ENCODE results near the gene ACRV1. TPM values are rescaled to one million over a fixed set of nuclear protein-coding genes. Genes with fewer than 3 reads are reported as not detected.
"Not testable (repeated sequence)": the region's sequence is repeated elsewhere in the genome, so short reads cannot be mapped to it uniquely, and the experiment has no call there.

The ACRV1 gene, protein sequence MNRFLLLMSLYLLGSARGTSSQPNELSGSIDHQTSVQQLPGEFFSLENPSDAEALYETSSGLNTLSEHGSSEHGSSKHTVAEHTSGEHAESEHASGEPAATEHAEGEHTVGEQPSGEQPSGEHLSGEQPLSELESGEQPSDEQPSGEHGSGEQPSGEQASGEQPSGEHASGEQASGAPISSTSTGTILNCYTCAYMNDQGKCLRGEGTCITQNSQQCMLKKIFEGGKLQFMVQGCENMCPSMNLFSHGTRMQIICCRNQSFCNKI
- not detected for total RNA-seq

GRCh38 chr11:125680747-125681146 is at the start of gene ACRV1:
TSS of gene ACRV1 (minus strand) at chr11:125680847. CDS start at chr11:125680780, 67 bp downstream.
- Histone ChIP-seq H3K4me3 (ENCODE audit: low read length) (no peak within 1 kb of the TSS), H3K9me3 (ENCODE audit: low read depth, low read length) (no peaks in the 10 kb centered on the region), H3K4me1 (ENCODE audit: insufficient read depth, low read length) (no peaks in the 10 kb centered on the region), H3K27me3 (ENCODE audit: insufficient read depth, low read length) (no peaks in the 10 kb centered on the region)

DNA sequence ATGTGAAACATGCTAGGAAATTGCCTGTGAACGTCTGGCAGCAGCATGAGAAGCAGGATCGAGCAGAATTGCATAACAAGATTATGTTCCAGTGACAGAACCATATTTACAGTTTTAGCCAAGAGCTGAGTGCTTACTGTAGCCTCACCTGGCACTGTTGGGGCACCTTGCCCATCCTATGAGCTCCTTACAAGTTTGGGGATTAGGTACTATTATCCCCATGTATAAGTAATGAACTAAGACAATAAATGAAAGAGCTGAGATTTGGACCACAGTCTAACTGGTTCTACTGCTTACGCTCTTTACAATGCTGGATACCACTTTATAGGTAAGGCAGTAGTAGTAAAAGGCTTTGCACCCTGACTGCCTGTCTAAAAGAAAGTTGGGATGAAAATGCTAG is 48.3 kb upstream of the ACRV1 start:
- Histone ChIP-seq H3K4me3 (ENCODE audit: low read length) (no peak overlapping the region), H3K27me3 (ENCODE audit: insufficient read depth, low read length) (peaks cover 7% of the 10 kb centered on the region), H3K9me3 (ENCODE audit: low read depth, low read length) (no peaks in the 10 kb centered on the region), H3K4me1 (ENCODE audit: insufficient read depth, low read length) (no peaks in the 10 kb centered on the region)

DNA sequence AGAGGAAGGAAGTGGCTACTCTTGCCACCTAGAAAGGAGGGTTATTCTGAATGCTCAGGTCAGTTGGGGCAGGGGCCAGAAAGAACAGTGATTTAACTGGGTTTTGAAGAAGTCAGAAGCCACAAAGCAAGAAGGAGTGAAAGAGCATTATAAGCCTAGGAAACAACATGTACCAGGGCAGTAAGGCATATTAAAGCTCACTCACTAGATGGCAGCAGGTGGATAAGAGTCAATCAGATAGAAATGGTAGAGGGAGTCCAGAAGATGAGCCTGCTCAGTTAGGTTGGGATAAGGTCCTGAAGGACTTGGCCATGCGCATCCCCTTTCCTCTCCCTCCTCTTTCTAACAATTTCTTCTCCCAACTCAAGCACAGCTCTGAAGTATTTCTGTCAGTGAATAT is 43.5 kb upstream of the ACRV1 start:
- H3K4me1 ChIP-seq (ENCODE audit: insufficient read depth, low read length) = no peaks in the 10 kb centered on the region
- no peak overlapping the region for H3K4me3 ChIP-seq (ENCODE audit: low read length)
- peaks cover 7% of the 10 kb centered on the region for H3K27me3 ChIP-seq (ENCODE audit: insufficient read depth, low read length)
- H3K9me3 ChIP-seq (ENCODE audit: low read depth, low read length) = no peaks in the 10 kb centered on the region

GRCh38 chr11:125720781-125721180 is 40.1 kb upstream of the ACRV1 start:
- no peaks in the 10 kb centered on the region for H3K4me1 ChIP-seq (ENCODE audit: insufficient read depth, low read length)
- H3K27me3 ChIP-seq (ENCODE audit: insufficient read depth, low read length) = peaks cover 5% of the 10 kb centered on the region
- no peaks in the 10 kb centered on the region for H3K9me3 ChIP-seq (ENCODE audit: low read depth, low read length)
- no peak overlapping the region for H3K4me3 ChIP-seq (ENCODE audit: low read length)

DNA sequence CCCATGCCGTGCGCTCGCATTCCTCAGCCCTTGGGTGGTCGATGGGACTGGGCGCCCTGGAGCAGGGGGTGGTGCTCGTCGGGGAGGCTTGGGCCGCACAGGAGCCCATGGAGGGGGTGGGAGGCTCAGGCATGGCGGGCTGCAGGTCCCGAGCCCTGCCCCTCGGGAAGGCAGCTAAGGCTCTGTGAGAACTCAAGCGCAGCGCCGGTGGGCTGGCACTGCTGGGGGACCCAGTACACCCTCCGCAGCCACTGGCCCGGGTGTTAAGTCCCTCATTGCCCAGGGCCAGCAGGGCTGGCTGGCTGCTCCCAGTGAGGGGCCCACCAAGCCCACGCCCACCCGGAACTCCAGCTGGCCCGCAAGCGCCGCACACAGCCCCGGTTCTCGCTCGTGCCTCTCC is 24.0 kb upstream of the ACRV1 start:
- not testable (repeated sequence) for H3K4me1 ChIP-seq (ENCODE audit: insufficient read depth, low read length); H3K27me3 ChIP-seq (ENCODE audit: insufficient read depth, low read length); H3K9me3 ChIP-seq (ENCODE audit: low read depth, low read length); H3K4me3 ChIP-seq (ENCODE audit: low read length)

DNA sequence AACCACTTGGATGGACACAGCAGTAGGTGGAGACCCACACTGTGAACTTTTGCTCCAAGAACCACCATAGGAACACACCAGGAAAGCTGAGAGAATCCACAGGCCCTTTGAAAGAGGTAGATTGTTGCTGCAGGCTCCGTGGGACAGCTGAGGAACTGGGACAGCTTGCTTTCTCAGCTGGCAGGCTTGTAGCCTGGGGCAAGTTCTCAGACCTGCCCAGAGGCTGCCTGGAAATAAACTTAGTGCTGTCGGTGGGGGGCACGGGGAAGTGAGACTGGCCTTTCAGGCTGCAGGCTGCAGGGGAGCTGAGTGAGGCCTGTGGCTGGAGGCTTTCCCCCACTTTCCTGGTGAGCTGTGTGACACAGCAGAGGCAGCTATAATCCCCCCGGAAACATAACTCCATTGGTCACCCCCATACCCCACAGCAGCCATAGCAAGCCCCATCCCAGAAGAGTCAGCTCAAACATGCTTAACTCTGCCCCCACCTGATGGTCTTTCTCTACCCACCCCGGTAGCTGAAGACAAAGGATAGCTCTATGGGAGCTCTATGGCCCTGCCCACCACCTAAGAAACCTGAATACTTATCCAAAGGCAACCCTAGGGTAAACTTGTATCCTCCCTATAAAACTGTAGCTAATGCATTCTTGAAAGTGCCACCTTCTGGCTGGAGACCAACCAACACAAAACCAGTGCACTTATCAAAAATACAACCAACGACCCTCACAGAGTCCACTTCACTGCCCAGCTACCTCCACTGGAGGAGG is 21.4 kb upstream of the ACRV1 start:
- no peak overlapping the region for H3K4me3 ChIP-seq (ENCODE audit: low read length)
- no peaks in the 10 kb centered on the region for H3K27me3 ChIP-seq (ENCODE audit: insufficient read depth, low read length)
- H3K4me1 ChIP-seq (ENCODE audit: insufficient read depth, low read length) = no peaks in the 10 kb centered on the region
- no peaks in the 10 kb centered on the region for H3K9me3 ChIP-seq (ENCODE audit: low read depth, low read length)

- H3K4me1 ChIP-seq (ENCODE audit: insufficient read depth, low read length) = no peaks in the 10 kb centered on the region
These were observed 20.5 kb upstream of the ACRV1 start for GRCh38 chr11:125701018-125701610.

GRCh38 chr11:125694951-125695350 is 14.3 kb upstream of the ACRV1 start:
- Histone ChIP-seq H3K27me3 (ENCODE audit: insufficient read depth, low read length) (no peaks in the 10 kb centered on the region), H3K4me1 (ENCODE audit: insufficient read depth, low read length) (no peaks in the 10 kb centered on the region), H3K4me3 (ENCODE audit: low read length) (no peak overlapping the region), H3K9me3 (ENCODE audit: low read depth, low read length) (no peaks in the 10 kb centered on the region)

More at GRCh38 chr11:125701018-125701610, 20.5 kb upstream of the ACRV1 start:
- H3K9me3 ChIP-seq (ENCODE audit: low read depth, low read length) = no peaks in the 10 kb centered on the region
- H3K4me3 ChIP-seq (ENCODE audit: low read length) = no peak overlapping the region
- H3K27me3 ChIP-seq (ENCODE audit: insufficient read depth, low read length) = no peaks in the 10 kb centered on the region

- no peak overlapping the region for H3K4me3 ChIP-seq (ENCODE audit: low read length)
- H3K27me3 ChIP-seq (ENCODE audit: insufficient read depth, low read length) = no peaks in the 10 kb centered on the region
- H3K9me3 ChIP-seq (ENCODE audit: low read depth, low read length) = no peaks in the 10 kb centered on the region
- H3K4me1 ChIP-seq (ENCODE audit: insufficient read depth, low read length) = no peaks in the 10 kb centered on the region
These were observed 12.2 kb upstream of the ACRV1 start for GRCh38 chr11:125692887-125693286.

- Histone ChIP-seq H3K4me1 (ENCODE audit: insufficient read depth, low read length) (no peaks in the 10 kb centered on the region), H3K27me3 (ENCODE audit: insufficient read depth, low read length) (no peaks in the 10 kb centered on the region), H3K9me3 (ENCODE audit: low read depth, low read length) (no peaks in the 10 kb centered on the region), H3K4me3 (ENCODE audit: low read length) (no peak overlapping the region)
These were observed 9.4 kb upstream of the ACRV1 start for GRCh38 chr11:125690006-125690405.

DNA sequence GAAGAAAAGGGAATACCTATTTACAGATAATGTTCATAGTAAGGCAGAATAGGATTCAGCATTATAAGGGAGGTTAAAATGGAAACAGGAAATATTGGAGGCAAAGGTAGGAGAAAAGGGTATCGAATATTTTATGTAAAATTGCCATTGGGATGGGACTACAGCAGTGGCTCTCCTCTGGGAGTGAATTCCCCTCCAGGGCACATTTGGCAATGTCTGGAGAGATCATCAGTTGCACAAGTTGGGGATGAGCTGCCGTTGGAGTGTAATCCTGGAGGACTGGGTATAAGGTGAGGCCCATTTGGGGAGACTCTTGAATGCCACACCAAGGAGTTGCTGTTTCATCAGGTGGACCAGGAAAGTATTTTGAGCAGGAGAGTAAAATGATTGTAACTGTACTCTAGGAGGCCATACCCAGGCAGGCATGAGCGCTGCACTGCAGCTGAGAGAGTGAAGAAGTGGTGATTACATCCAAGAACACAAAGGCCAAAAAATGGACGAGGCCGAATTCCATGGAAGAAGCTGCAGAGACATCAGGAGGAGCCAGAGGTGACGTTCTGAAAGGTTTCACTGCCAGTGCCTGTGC is 8.7 kb upstream of the ACRV1 start:
- H3K4me1 ChIP-seq (ENCODE audit: insufficient read depth, low read length) = no peaks in the 10 kb centered on the region
- no peak overlapping the region for H3K4me3 ChIP-seq (ENCODE audit: low read length)
- no peaks in the 10 kb centered on the region for H3K9me3 ChIP-seq (ENCODE audit: low read depth, low read length)
- H3K27me3 ChIP-seq (ENCODE audit: insufficient read depth, low read length) = no peaks in the 10 kb centered on the region

DNA sequence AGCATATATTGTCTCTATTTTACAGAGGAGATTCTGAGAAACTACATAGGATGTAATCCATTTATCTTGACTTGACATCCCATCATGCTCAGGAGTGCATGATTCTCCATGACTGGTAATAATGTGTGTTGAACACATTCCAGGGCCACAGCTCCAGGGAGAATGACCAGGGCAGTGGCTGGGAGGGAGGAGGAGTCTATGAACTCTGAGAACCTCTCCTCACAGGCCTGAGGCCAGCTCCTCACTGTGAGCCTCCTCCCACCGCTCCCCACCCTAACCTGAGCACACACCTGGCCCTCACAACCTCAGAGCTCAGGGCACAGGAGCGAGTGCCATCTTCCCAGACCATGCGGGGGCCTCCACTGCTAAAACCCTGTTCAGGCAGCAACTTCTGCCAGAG is 8.0 kb upstream of the ACRV1 start:
- Histone ChIP-seq H3K27me3 (ENCODE audit: insufficient read depth, low read length) (no peaks in the 10 kb centered on the region), H3K9me3 (ENCODE audit: low read depth, low read length) (no peaks in the 10 kb centered on the region), H3K4me3 (ENCODE audit: low read length) (no peak overlapping the region), H3K4me1 (ENCODE audit: insufficient read depth, low read length) (no peaks in the 10 kb centered on the region)

DNA sequence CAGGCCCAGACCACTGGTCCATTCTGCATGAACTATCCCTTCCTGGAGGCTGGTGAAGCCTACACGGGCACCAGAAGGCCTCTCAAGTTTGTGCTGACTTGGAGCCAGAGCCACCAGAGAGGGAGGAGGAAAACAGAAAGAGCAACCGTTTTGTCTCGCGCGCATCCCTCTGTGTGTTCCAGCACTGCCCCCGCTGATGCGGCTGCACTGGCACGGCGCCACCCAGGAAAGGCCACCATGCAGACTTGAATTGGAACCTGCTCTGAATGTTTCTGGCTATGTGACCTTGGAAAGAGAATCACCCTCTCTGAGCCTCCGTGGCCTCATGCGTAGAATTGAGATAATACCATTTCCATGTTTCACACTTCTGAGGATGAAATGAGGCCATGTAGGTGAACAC is 7.4 kb upstream of the ACRV1 start:
- Histone ChIP-seq H3K9me3 (ENCODE audit: low read depth, low read length) (no peaks in the 10 kb centered on the region), H3K27me3 (ENCODE audit: insufficient read depth, low read length) (no peaks in the 10 kb centered on the region), H3K4me3 (ENCODE audit: low read length) (no peak overlapping the region), H3K4me1 (ENCODE audit: insufficient read depth, low read length) (no peaks in the 10 kb centered on the region)

GRCh38 chr11:125685228-125685627 is 4.6 kb upstream of the ACRV1 start:
- Histone ChIP-seq H3K9me3 (ENCODE audit: low read depth, low read length) (no peaks in the 10 kb centered on the region), H3K4me3 (ENCODE audit: low read length) (no peak overlapping the region), H3K4me1 (ENCODE audit: insufficient read depth, low read length) (no peaks in the 10 kb centered on the region), H3K27me3 (ENCODE audit: insufficient read depth, low read length) (no peaks in the 10 kb centered on the region)

DNA sequence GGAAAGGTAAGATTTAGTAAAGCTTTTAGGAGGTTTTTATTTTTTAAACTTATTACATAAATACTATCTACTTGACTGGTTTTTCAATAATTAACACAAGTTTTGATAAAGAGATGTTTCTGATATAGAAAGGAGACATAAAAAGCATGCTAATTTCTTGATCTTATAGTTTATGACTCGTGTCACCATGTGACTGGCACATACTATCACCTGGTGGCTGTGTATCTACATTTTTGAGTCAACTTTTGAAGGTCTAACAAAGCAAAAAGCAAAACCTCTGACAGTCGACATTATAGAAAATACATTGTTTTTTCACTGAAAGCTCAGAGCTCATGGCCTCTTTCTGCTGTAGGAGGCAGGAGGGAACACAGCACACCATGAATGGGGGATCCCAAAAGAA is 810 bp downstream of the ACRV1 start:
- no peak overlapping the region for H3K4me3 ChIP-seq (ENCODE audit: low read length)
- no peaks in the 10 kb centered on the region for H3K9me3 ChIP-seq (ENCODE audit: low read depth, low read length)
- no peaks in the 10 kb centered on the region for H3K27me3 ChIP-seq (ENCODE audit: insufficient read depth, low read length)
- H3K4me1 ChIP-seq (ENCODE audit: insufficient read depth, low read length) = no peaks in the 10 kb centered on the region

All from mononuclear cell (primary cell).